Chondrocyte (in vitro differentiated cells): ENCODE data around the gene COL18A1. TPM values are rescaled to one million over a fixed set of nuclear protein-coding genes. Genes with fewer than 3 reads are reported as not detected.
"Not testable (repeated sequence)": the region's sequence is repeated elsewhere in the genome, so short reads cannot be mapped to it uniquely, and the experiment has no call there.

Experiments
- DNase-seq: peaks from one replicate; pipeline ENCODE4 v3.0.0; 2021; ENCODE audit warnings: mixed read lengths, low spot score
- H3K27ac Mint-ChIP-seq: one replicate; pipeline ENCODE4 v1.8.0; 2021; ENCODE audit warnings: mild to moderate bottlenecking, moderate library complexity, mixed read lengths; ENCODE audit not compliant: unreplicated experiment
- H3K27me3 Mint-ChIP-seq: 2 replicates; pipeline ENCODE4 v1.8.0; 2021; ENCODE audit warnings: low read depth, mixed read lengths
- H3K36me3 Mint-ChIP-seq: 2 replicates; pipeline ENCODE4 v1.8.0; 2021; ENCODE audit warnings: low read depth, mixed read lengths
- H3K4me1 Mint-ChIP-seq: 2 replicates; pipeline ENCODE4 v1.8.0; 2021; ENCODE audit warnings: low read depth, mild to moderate bottlenecking, mixed read lengths
- H3K4me3 Mint-ChIP-seq: one replicate; pipeline ENCODE4 v1.8.0; 2021; ENCODE audit warnings: mild to moderate bottlenecking, moderate library complexity, mixed read lengths; ENCODE audit not compliant: unreplicated experiment
- H3K9me3 Mint-ChIP-seq: 2 replicates; pipeline ENCODE4 v1.8.0; 2021; ENCODE audit warnings: low read depth, mixed read lengths
- CTCF ChIP-seq: fragments of 200-600 bp; sonication (generic); IDR thresholded peaks from 2 replicates; pipeline ENCODE4 v1.5.0; 2021; ENCODE audit warnings: antibody characterized with exemption, mild to moderate bottlenecking, moderate library complexity
- total RNA-seq: library from RNA; stranded (reverse); gene quantifications from 3 replicates; pipeline ENCODE4 v1.2.1, GENCODE V29; 2021

COL18A1 gene
- total RNA-seq, 1 donor from 2014 or later: 616 TPM

DNA sequence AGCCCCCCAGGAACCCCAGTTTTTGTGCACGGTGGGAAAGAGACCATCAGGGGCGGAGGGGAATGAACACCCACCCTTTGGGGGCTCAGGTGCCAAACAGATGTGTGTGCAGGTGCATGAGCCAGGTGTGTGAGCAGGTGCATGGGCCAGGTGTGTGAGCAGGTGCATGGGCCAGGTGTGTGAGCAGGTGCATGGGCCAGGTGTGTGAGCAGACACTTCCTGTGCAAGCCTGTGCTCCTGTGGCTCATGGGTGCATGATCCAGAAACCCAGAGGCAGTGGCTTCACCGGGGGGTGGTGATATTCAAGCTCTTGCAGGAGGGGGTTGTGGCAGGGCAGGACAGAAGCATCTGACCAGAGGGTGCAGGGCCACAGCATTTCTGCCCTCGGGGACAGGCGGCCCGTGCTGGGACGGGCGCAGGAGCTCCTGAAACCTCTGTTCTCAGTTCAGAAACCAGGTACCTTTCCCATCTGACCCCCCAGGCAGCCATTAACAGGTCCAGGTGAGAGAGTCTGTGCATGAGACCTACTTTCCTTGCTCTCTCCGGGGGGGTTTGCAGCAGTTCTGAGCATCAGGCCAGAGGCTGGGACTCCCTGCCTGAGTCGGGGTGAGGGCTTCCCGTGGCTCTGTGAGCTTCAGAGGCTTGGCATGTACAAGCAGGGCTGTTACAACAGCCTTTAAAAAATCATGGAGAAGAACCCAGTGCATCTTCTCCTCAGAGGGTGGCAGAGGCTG is 29.1 kb downstream of the COL18A1 start:
- Mint-ChIP-seq H3K4me3 (no peak overlapping the region), H3K9me3 (no peaks in the 10 kb centered on the region), H3K36me3 (peaks cover 2% of the 10 kb centered on the region), H3K4me1 (peaks cover 64% of the 10 kb centered on the region), H3K27me3 (no peaks in the 10 kb centered on the region), H3K27ac (peak overlapping the region; percentile 49)
- DNase-seq: no peak
- TF ChIP-seq CTCF: no peak

- no peak for DNase-seq
- peaks cover 64% of the 10 kb centered on the region for H3K4me1 Mint-ChIP-seq
- peak overlapping the region; percentile 49 for H3K27ac Mint-ChIP-seq
- H3K36me3 Mint-ChIP-seq: peaks cover 2% of the 10 kb centered on the region
- no peak for TF ChIP-seq CTCF
- H3K9me3 Mint-ChIP-seq: no peaks in the 10 kb centered on the region
- H3K27me3 Mint-ChIP-seq: no peaks in the 10 kb centered on the region
- no peak overlapping the region for H3K4me3 Mint-ChIP-seq
Measured at GRCh38 chr21:45434645-45435217, 29.8 kb downstream of the COL18A1 start.

GRCh38 chr21:45435405-45435981 is 30.5 kb downstream of the COL18A1 start:
- no peaks in the 10 kb centered on the region for H3K27me3 Mint-ChIP-seq
- DNase-seq: no peak
- H3K36me3 Mint-ChIP-seq: no peaks in the 10 kb centered on the region
- H3K27ac Mint-ChIP-seq: peak overlapping the region; percentile 71
- H3K4me3 Mint-ChIP-seq: no peak overlapping the region
- no peak for TF ChIP-seq CTCF
- H3K9me3 Mint-ChIP-seq: no peaks in the 10 kb centered on the region
- peaks cover 56% of the 10 kb centered on the region for H3K4me1 Mint-ChIP-seq

- no peaks in the 10 kb centered on the region for H3K36me3 Mint-ChIP-seq
- H3K27ac Mint-ChIP-seq: peak overlapping the region; percentile 71
Measured at GRCh38 chr21:45436351-45437065, 31.5 kb downstream of the COL18A1 start.

DNA sequence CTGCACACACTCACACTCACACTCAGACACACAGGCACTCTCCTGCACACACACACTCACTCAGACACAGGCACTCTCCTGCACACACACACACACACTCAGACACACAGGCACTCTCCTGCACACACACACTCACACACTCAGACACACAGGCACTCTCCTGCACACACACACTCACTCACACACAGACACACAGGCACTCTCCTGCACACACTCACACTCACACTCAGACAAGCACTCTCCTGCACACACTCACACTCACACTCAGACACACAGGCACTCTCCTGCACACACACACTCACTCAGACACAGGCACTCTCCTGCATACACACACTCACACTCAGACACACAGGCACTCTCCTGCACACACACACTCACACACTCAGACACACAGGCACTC is 32.9 kb downstream of the COL18A1 start:
- H3K36me3 Mint-ChIP-seq, H3K9me3 Mint-ChIP-seq: not testable (repeated sequence)

More at GRCh38 chr21:45436351-45437065, 31.5 kb downstream of the COL18A1 start:
- H3K4me1 Mint-ChIP-seq: peaks cover 49% of the 10 kb centered on the region
- no peaks in the 10 kb centered on the region for H3K9me3 Mint-ChIP-seq
- H3K27me3 Mint-ChIP-seq: no peaks in the 10 kb centered on the region
- H3K4me3 Mint-ChIP-seq: no peak overlapping the region
- TF ChIP-seq CTCF: no peak
- no peak for DNase-seq

More for the DNA sequence above, 32.9 kb downstream of the COL18A1 start:
- DNase-seq, H3K27ac Mint-ChIP-seq, H3K27me3 Mint-ChIP-seq, H3K4me3 Mint-ChIP-seq: not testable (repeated sequence)
- peaks cover 36% of the 10 kb centered on the region for H3K4me1 Mint-ChIP-seq
